CD4-positive, alpha-beta T cell (primary cell): ENCODE data around the gene CRIM1. TPM values are rescaled to one million over a fixed set of nuclear protein-coding genes. Genes with fewer than 3 reads are reported as not detected.

Source experiments
- ATAC-seq: fragments of 200-7000 bp; cut with Tn5 transposase; one replicate; pipeline ENCODE4 v1.10.0; 2022; ENCODE audit warnings: mild to moderate bottlenecking; ENCODE audit not compliant: poor library complexity
- CTCF ChIA-PET: fragments of 350-600 bp; sonication (Branson Sonifier 250); formaldehyde crosslinking; loops from one replicate; lab custom pipeline; 2021; ENCODE audit warnings: antibody characterized with exemption, inconsistent platforms; lab: Charles Lee
- POLR2A ChIA-PET: fragments of 350-600 bp; sonication (Branson Sonifier 250); formaldehyde crosslinking; loops from one replicate; lab custom pipeline; 2021; ENCODE audit warnings: antibody characterized with exemption, inconsistent platforms; lab: Charles Lee
- DNase-seq, 14 experiments: peaks; one replicate each; pipeline ENCODE4 v3.0.0-alpha.2; 2013 to 2020; ENCODE audit warnings: mixed read lengths in 2 of 14
- H3K27ac ChIP-seq, 2 donors: one replicate each; pipeline versions ENCODE4 v1.5.1 to v1.7.0; 2013; ENCODE audit warnings: low read length in 2 of 2, low read depth in 1 of 2, mild to moderate bottlenecking in 1 of 2
- H3K27me3 ChIP-seq, 2 experiments: 1 replicate in 1 of 2; 2 replicates in 1 of 2; pipeline versions ENCODE4 v1.6.1 to v1.7.0; 2013; ENCODE audit warnings: low read length in 2 of 2, control low read depth in 1 of 2, mild to moderate bottlenecking in 1 of 2, moderate library complexity in 1 of 2; ENCODE audit not compliant: insufficient read depth in 2 of 2, control insufficient read depth in 1 of 2
- H3K36me3 ChIP-seq: one replicate; pipeline ENCODE4 v1.6.1; 2013; ENCODE audit warnings: low read length, control low read depth; ENCODE audit not compliant: insufficient read depth
- H3K4me1 ChIP-seq: one replicate; pipeline ENCODE4 v1.6.1; 2013; ENCODE audit warnings: low read length, control low read depth; ENCODE audit not compliant: insufficient read depth
- H3K4me3 ChIP-seq: one replicate; pipeline ENCODE4 v1.5.1; 2013; ENCODE audit warnings: mild to moderate bottlenecking, low read length, moderate library complexity
- H3K9me3 ChIP-seq, 2 experiments: 1 replicate in 1 of 2; 2 replicates in 1 of 2; pipeline versions ENCODE4 v1.6.1 to v1.7.0; 2013; ENCODE audit warnings: low read length in 2 of 2, mild to moderate bottlenecking in 2 of 2, control low read depth in 1 of 2, moderate library complexity in 1 of 2; ENCODE audit not compliant: control insufficient read depth in 1 of 2, insufficient read depth in 1 of 2
- H3K27ac Mint-ChIP-seq: one replicate; pipeline ENCODE4 v1.8.0; 2020; ENCODE audit warnings: mixed read lengths
- H3K27me3 Mint-ChIP-seq: one replicate; pipeline ENCODE4 v1.8.0; 2021; ENCODE audit warnings: mixed read lengths
- H3K36me3 Mint-ChIP-seq: one replicate; pipeline ENCODE4 v1.8.0; 2021; ENCODE audit warnings: low read depth, mixed read lengths
- H3K4me1 Mint-ChIP-seq: one replicate; pipeline ENCODE4 v1.8.0; 2021; ENCODE audit warnings: low read depth, mixed read lengths
- H3K4me3 Mint-ChIP-seq: one replicate; pipeline ENCODE4 v1.8.0; 2020; ENCODE audit warnings: mild to moderate bottlenecking, mixed read lengths
- H3K9me3 Mint-ChIP-seq: one replicate; pipeline ENCODE4 v1.8.0; 2020; ENCODE audit warnings: mixed read lengths
- CTCF ChIP-seq: fragments of 200-600 bp; IDR thresholded peaks from one replicate; pipeline ENCODE4 v1.8.0; 2022; ENCODE audit warnings: antibody characterized with exemption, mild to moderate bottlenecking
- intact Hi-C, 2 experiments: fragments of 100-400 bp; cut with DNase I in 1 of 2; cut with micrococcal nuclease in 1 of 2; formaldehyde crosslinking; loops; one replicate each; pipeline versions ENCODE4 v1.15.1 to v1.9.0; 2023 to 2025; cut with DNase I, micrococcal nuclease
- total RNA-seq, 174 experiments: library from RNA in 2 of 174; stranded (reverse) in 2 of 174; gene quantifications; one replicate each; pipeline ENCODE4 v1.2.3 and lab custom pipeline; 2021 to 2026

CRIM1 gene
- total RNA-seq, 2 experiments from 2014 or later = 1.1 to 1.7 TPM

- peaks cover 8% of the 10 kb centered on the region for H3K4me1 Mint-ChIP-seq
- no peaks in the 10 kb centered on the region for H3K36me3 Mint-ChIP-seq
- TF ChIP-seq CTCF = no peak
- DNase-seq (no peak), ATAC-seq (no peak)
- H3K4me3 Mint-ChIP-seq = no peak overlapping the region
- ChIA-PET POLR2A (no interaction called here), CTCF (no interaction called here)
- H3K4me3 ChIP-seq = no peak overlapping the region
- no peaks in the 10 kb centered on the region for H3K9me3 ChIP-seq
- no peaks in the 10 kb centered on the region for H3K36me3 ChIP-seq
- no peaks in the 10 kb centered on the region for H3K4me1 ChIP-seq
- H3K9me3 Mint-ChIP-seq = no peaks in the 10 kb centered on the region
- H3K27me3 ChIP-seq = no peaks in the 10 kb centered on the region
- H3K27ac ChIP-seq = no peak overlapping the region
- H3K27ac Mint-ChIP-seq = no peak overlapping the region
- no peaks in the 10 kb centered on the region for H3K27me3 Mint-ChIP-seq
- intact Hi-C loops = no loop called here
Observed at GRCh38 chr2:36415381-36416022, 59.9 kb downstream of the CRIM1 start.

GRCh38 chr2:36416370-36417165, 61.0 kb downstream of the CRIM1 start:
- DNase-seq = no peak
- ChIA-PET POLR2A (no interaction called here), CTCF (no interaction called here)
- Mint-ChIP-seq H3K27me3 (no peaks in the 10 kb centered on the region), H3K4me3 (no peak overlapping the region), H3K36me3 (no peaks in the 10 kb centered on the region), H3K27ac (no peak overlapping the region), H3K9me3 (no peaks in the 10 kb centered on the region), H3K4me1 (peaks cover 9% of the 10 kb centered on the region)
- Histone ChIP-seq H3K27ac (no peak overlapping the region), H3K27me3 (no peaks in the 10 kb centered on the region), H3K36me3 (no peaks in the 10 kb centered on the region), H3K4me3 (no peak overlapping the region), H3K4me1 (no peaks in the 10 kb centered on the region), H3K9me3 (no peaks in the 10 kb centered on the region)
- intact Hi-C loops = no loop called here
- ATAC-seq = no peak
- no peak for TF ChIP-seq CTCF

- intact Hi-C loops = no loop called here
- H3K4me1 Mint-ChIP-seq = peaks cover 9% of the 10 kb centered on the region
Observed at GRCh38 chr2:36420569-36421181, 65.1 kb downstream of the CRIM1 start.

More at GRCh38 chr2:36420569-36421181, 65.1 kb downstream of the CRIM1 start:
- no peak overlapping the region for H3K4me3 ChIP-seq
- ATAC-seq = no peak
- ChIA-PET POLR2A (no interaction called here), CTCF (interaction anchor here (1.2 kb wide), 1 partner anchor 11 kb away, joined by 3 read pairs; no protein-coding TSS in a partner anchor)
- no peaks in the 10 kb centered on the region for H3K9me3 ChIP-seq
- Mint-ChIP-seq H3K27me3 (no peaks in the 10 kb centered on the region), H3K36me3 (no peaks in the 10 kb centered on the region), H3K27ac (no peak overlapping the region), H3K4me3 (no peak overlapping the region), H3K9me3 (no peaks in the 10 kb centered on the region)
- H3K27me3 ChIP-seq = no peaks in the 10 kb centered on the region
- no peaks in the 10 kb centered on the region for H3K4me1 ChIP-seq
- DNase-seq = no peak
- H3K27ac ChIP-seq = no peak overlapping the region
- no peak for TF ChIP-seq CTCF
- H3K36me3 ChIP-seq = no peaks in the 10 kb centered on the region
